WTC11 (cell line): ENCODE results near the gene AHR. TPM values are rescaled to one million over a fixed set of nuclear protein-coding genes. Genes with fewer than 3 reads are reported as not detected.
A peak's percentile ranks its signal among the peaks of the same experiment; 100 is the strongest.

Source experiments
- ATAC-seq: fragments of 200-7000 bp; cut with Tn5 transposase; 2 replicates; pipeline ENCODE4 v1.10.0; 2021; ENCODE audit warnings: mild to moderate bottlenecking, moderate library complexity
- CTCF ChIA-PET: fragments of 300-600 bp; sonication (Branson Sonifier 250); formaldehyde crosslinking; loops from one replicate; lab custom pipeline; 2021; ENCODE audit warnings: antibody characterized with exemption; lab: Charles Lee
- POLR2A ChIA-PET: fragments of 350-600 bp; sonication (Branson Sonifier 250); formaldehyde crosslinking; loops from one replicate; lab custom pipeline; 2021; ENCODE audit warnings: antibody characterized with exemption; lab: Charles Lee
- DNase-seq: peaks from one replicate; pipeline ENCODE4 v3.0.0; 2021; ENCODE audit warnings: low spot score
- H3K27ac Mint-ChIP-seq: 2 replicates; pipeline ENCODE4 v1.8.0; 2021; ENCODE audit warnings: mixed read lengths
- H3K27me3 Mint-ChIP-seq: 2 replicates; pipeline ENCODE4 v1.8.0; 2021; ENCODE audit warnings: low read depth, mild to moderate bottlenecking, moderate library complexity, mixed read lengths
- H3K36me3 Mint-ChIP-seq: 2 replicates; pipeline ENCODE4 v1.8.0; 2021; ENCODE audit warnings: mixed read lengths
- H3K4me1 Mint-ChIP-seq: 2 replicates; pipeline ENCODE4 v1.8.0; 2022; ENCODE audit warnings: mixed read lengths
- H3K4me3 Mint-ChIP-seq: 2 replicates; pipeline ENCODE4 v1.8.0; 2021; ENCODE audit warnings: mild to moderate bottlenecking, moderate library complexity, mixed read lengths
- H3K9me3 Mint-ChIP-seq: 2 replicates; pipeline ENCODE4 v1.8.0; 2021; ENCODE audit warnings: mixed read lengths
- CBFB ChIP-seq: sonication (generic); formaldehyde crosslinking; IDR thresholded peaks from 2 replicates; pipeline ENCODE4 v1.8.1; 2022; ENCODE audit warnings: mild to moderate bottlenecking, low read depth, missing genetic modification reagents
- CREB1 ChIP-seq: sonication (generic); formaldehyde crosslinking; IDR thresholded peaks from 2 replicates; pipeline ENCODE4 v1.8.0; 2023; ENCODE audit warnings: mild to moderate bottlenecking, missing genetic modification reagents
- E2F5 ChIP-seq: sonication (generic); formaldehyde crosslinking; IDR thresholded peaks from 2 replicates; pipeline ENCODE4 v1.8.1; 2022; ENCODE audit warnings: mild to moderate bottlenecking, moderate library complexity, missing genetic modification reagents
- ELF4 ChIP-seq: sonication (generic); formaldehyde crosslinking; IDR thresholded peaks from 2 replicates; pipeline ENCODE4 v1.8.1; 2022; ENCODE audit warnings: low read depth, mild to moderate bottlenecking, moderate library complexity, missing genetic modification reagents
- ESRRA ChIP-seq: sonication (generic); formaldehyde crosslinking; IDR thresholded peaks from 2 replicates; pipeline ENCODE4 v1.8.1; 2022; ENCODE audit warnings: mild to moderate bottlenecking, missing genetic modification reagents, borderline replicate concordance
- FOXK1 ChIP-seq: sonication (generic); formaldehyde crosslinking; IDR thresholded peaks from 2 replicates; pipeline ENCODE4 v1.8.0; 2022; ENCODE audit warnings: mild to moderate bottlenecking, moderate library complexity, missing genetic modification reagents
- GABPB1 ChIP-seq: sonication (generic); formaldehyde crosslinking; IDR thresholded peaks from 2 replicates; pipeline ENCODE4 v1.8.1; 2023; ENCODE audit warnings: mild to moderate bottlenecking, missing genetic modification reagents
- GRHL2 ChIP-seq: fragments of 250-450 bp; sonication (Bioruptor Pico); IDR thresholded peaks from 2 replicates; pipeline ENCODE4 v1.8.0; 2022; ENCODE audit warnings: mild to moderate bottlenecking, moderate library complexity; ENCODE audit not compliant: insufficient replicate concordance, severe bottlenecking
- HMGA2 ChIP-seq: fragments of 250-450 bp; sonication (Bioruptor Pico); IDR thresholded peaks from 2 replicates; pipeline ENCODE4 v1.4.0; 2021; ENCODE audit warnings: mild to moderate bottlenecking, moderate library complexity
- IRF1 ChIP-seq: sonication (generic); formaldehyde crosslinking; IDR thresholded peaks from 2 replicates; pipeline ENCODE4 v1.8.0; 2023; ENCODE audit warnings: missing genetic modification reagents
- NFYB ChIP-seq: sonication (generic); formaldehyde crosslinking; conservative IDR thresholded peaks from 2 replicates; pipeline ENCODE4 v1.8.0; 2022; ENCODE audit warnings: low read depth, missing genetic modification reagents
- NR3C1 ChIP-seq: sonication (generic); formaldehyde crosslinking; conservative IDR thresholded peaks from 2 replicates; pipeline ENCODE4 v1.8.1; 2023; ENCODE audit warnings: low read depth, mild to moderate bottlenecking, missing genetic modification reagents
- SMAD3 ChIP-seq: sonication (generic); formaldehyde crosslinking; IDR thresholded peaks from 2 replicates; pipeline ENCODE4 v1.8.0; 2022; ENCODE audit warnings: missing genetic modification reagents, mild to moderate bottlenecking, borderline replicate concordance
- SMAD4 ChIP-seq: sonication (generic); formaldehyde crosslinking; IDR thresholded peaks from 2 replicates; pipeline ENCODE4 v1.8.0; 2022; ENCODE audit warnings: mild to moderate bottlenecking, missing genetic modification reagents
- SP1 ChIP-seq: sonication (generic); formaldehyde crosslinking; conservative IDR thresholded peaks from 2 replicates; pipeline ENCODE4 v1.8.1; 2022; ENCODE audit warnings: missing genetic modification reagents
- TEAD1 ChIP-seq: sonication (generic); formaldehyde crosslinking; IDR thresholded peaks from 2 replicates; pipeline ENCODE4 v1.8.0; 2022; ENCODE audit warnings: mild to moderate bottlenecking, missing genetic modification reagents
- USF2 ChIP-seq: sonication (generic); formaldehyde crosslinking; IDR thresholded peaks from 2 replicates; pipeline ENCODE4 v1.8.1; 2023; ENCODE audit warnings: mild to moderate bottlenecking, missing genetic modification reagents, moderate library complexity
- ZBTB21 ChIP-seq: sonication (generic); formaldehyde crosslinking; IDR thresholded peaks from 2 replicates; pipeline ENCODE4 v1.8.1; 2023; ENCODE audit warnings: mild to moderate bottlenecking, missing genetic modification reagents, borderline replicate concordance
- ZNF121 ChIP-seq: sonication (generic); formaldehyde crosslinking; IDR thresholded peaks from 2 replicates; pipeline ENCODE4 v1.8.0; 2023; ENCODE audit warnings: missing genetic modification reagents
- ZNF232 ChIP-seq: sonication (generic); formaldehyde crosslinking; IDR thresholded peaks from 2 replicates; pipeline ENCODE4 v1.8.0; 2022; ENCODE audit warnings: mild to moderate bottlenecking, missing genetic modification reagents
- ZNF671 ChIP-seq: fragments of 250-450 bp; sonication (Bioruptor Pico); IDR thresholded peaks from 2 replicates; pipeline ENCODE4 v1.8.0; 2021; ENCODE audit warnings: mild to moderate bottlenecking
- ZSCAN18 ChIP-seq: fragments of 250-450 bp; sonication (Bioruptor Pico); IDR thresholded peaks from 2 replicates; pipeline ENCODE4 v2.1.2; 2022; ENCODE audit warnings: mild to moderate bottlenecking, moderate library complexity
- total RNA-seq: library from RNA; stranded (reverse); gene quantifications from 3 replicates; pipeline ENCODE4 v1.2.3, GENCODE V29; 2021
- TF ChIP-seq, protein P1 (sequence below): fragments of 200-600 bp; IDR thresholded peaks from 2 replicates; pipeline ENCODE4 v1.8.0; 2022; ENCODE audit warnings: antibody characterized with exemption
- TF ChIP-seq, protein P2 (sequence below): sonication (generic); formaldehyde crosslinking; IDR thresholded peaks from 2 replicates; pipeline ENCODE4 v1.8.1; 2022; ENCODE audit warnings: mild to moderate bottlenecking, missing genetic modification reagents, moderate library complexity, borderline replicate concordance
- TF ChIP-seq, protein P3 (sequence below): sonication (generic); formaldehyde crosslinking; IDR thresholded peaks from 2 replicates; pipeline ENCODE4 v1.8.1; 2023; ENCODE audit warnings: mild to moderate bottlenecking, missing genetic modification reagents, moderate library complexity

The AHR gene
- total RNA-seq, 1 experiment from 2014 or later, result 5.8 TPM

DNA sequence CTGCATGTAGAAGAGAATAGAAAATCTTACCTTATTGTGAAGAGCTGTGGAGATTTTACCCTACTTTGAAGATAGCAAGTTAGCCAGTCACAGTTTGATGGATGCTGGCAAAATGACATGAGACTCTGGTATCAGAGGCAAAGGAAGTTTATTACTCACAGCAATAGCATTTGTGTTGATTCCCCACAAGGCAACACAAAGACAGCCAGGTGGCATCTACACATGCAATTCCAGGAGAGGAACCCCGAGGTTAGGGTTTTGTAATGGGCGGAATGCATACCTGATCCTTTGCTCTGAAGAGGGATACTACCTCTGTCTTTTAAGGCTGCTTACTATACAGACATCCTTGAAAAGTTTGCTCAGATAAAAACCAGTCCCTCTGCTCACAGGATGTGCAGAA lies 59.5 kb downstream of the AHR start:
- no peak for DNase-seq
- Mint-ChIP-seq H3K4me3 (no peak overlapping the region), H3K27me3 (no peaks in the 10 kb centered on the region; the same call in none of the 2 replicates), H3K36me3 (peaks cover 31% of the 10 kb centered on the region), H3K9me3 (peaks cover 54% of the 10 kb centered on the region), H3K4me1 (peaks cover 7% of the 10 kb centered on the region; the same call in 1 of the 2 replicates), H3K27ac (no peak overlapping the region)
- ChIA-PET CTCF (no interaction called here), POLR2A (no interaction called here)
- TF ChIP-seq USF2 (CRISPR knock-in tag), result no peak
- TF ChIP-seq ESRRA (CRISPR knock-in tag), result no peak
- no peak for TF ChIP-seq ZNF121 (CRISPR knock-in tag)
- no peak for TF ChIP-seq CREB1 (CRISPR knock-in tag)
- TF ChIP-seq CBFB (CRISPR knock-in tag), result no peak
- no peak for TF ChIP-seq GRHL2
- TF ChIP-seq, protein P1, sequence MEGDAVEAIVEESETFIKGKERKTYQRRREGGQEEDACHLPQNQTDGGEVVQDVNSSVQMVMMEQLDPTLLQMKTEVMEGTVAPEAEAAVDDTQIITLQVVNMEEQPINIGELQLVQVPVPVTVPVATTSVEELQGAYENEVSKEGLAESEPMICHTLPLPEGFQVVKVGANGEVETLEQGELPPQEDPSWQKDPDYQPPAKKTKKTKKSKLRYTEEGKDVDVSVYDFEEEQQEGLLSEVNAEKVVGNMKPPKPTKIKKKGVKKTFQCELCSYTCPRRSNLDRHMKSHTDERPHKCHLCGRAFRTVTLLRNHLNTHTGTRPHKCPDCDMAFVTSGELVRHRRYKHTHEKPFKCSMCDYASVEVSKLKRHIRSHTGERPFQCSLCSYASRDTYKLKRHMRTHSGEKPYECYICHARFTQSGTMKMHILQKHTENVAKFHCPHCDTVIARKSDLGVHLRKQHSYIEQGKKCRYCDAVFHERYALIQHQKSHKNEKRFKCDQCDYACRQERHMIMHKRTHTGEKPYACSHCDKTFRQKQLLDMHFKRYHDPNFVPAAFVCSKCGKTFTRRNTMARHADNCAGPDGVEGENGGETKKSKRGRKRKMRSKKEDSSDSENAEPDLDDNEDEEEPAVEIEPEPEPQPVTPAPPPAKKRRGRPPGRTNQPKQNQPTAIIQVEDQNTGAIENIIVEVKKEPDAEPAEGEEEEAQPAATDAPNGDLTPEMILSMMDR, result no peak
- no peak for TF ChIP-seq ELF4 (CRISPR knock-in tag)
- no peak for TF ChIP-seq GABPB1 (CRISPR knock-in tag)
- no peak for TF ChIP-seq ZSCAN18
- TF ChIP-seq, protein P2, sequence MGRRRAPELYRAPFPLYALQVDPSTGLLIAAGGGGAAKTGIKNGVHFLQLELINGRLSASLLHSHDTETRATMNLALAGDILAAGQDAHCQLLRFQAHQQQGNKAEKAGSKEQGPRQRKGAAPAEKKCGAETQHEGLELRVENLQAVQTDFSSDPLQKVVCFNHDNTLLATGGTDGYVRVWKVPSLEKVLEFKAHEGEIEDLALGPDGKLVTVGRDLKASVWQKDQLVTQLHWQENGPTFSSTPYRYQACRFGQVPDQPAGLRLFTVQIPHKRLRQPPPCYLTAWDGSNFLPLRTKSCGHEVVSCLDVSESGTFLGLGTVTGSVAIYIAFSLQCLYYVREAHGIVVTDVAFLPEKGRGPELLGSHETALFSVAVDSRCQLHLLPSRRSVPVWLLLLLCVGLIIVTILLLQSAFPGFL (CRISPR knock-in tag), result no peak
- TF ChIP-seq IRF1 (CRISPR knock-in tag), result no peak
- TF ChIP-seq, all 79 proteins: peak for 0
- ATAC-seq, result peak; percentile 81

DNA sequence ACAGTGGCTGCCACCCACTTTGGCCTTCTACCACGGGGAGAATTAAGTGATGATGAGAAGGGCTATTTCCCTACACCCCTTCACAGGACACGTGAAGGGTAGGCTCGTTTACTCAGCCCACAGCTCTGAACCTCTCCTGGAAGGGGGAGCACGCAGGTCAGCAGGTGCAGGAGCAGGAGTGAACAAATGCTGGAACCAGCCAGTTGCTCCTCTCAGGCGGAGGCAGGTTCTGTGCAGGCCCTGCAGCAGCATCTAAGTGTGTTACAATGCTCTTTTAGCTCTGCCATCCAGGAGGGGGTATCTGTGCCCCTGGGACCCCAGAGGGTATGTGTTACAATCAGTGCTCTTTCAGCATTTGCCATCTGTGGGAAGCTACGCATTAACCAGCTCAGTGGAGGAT lies 61.2 kb downstream of the AHR start:
- CTCF ChIA-PET, result no interaction called here
- Mint-ChIP-seq H3K9me3 (peaks cover 48% of the 10 kb centered on the region), H3K27me3 (no peaks in the 10 kb centered on the region; the same call in none of the 2 replicates), H3K36me3 (peaks cover 25% of the 10 kb centered on the region), H3K27ac (no peak overlapping the region), H3K4me3 (no peak overlapping the region), H3K4me1 (peaks cover 3% of the 10 kb centered on the region; the same call in 1 of the 2 replicates)
- DNase-seq, result no peak
- TF ChIP-seq FOXK1 (CRISPR knock-in tag) (no peak), SP1 (CRISPR knock-in tag) (no peak), ZBTB21 (CRISPR knock-in tag) (no peak), ZNF671 (no peak)
- no peak for ATAC-seq
- POLR2A ChIA-PET, result no interaction called here

DNA sequence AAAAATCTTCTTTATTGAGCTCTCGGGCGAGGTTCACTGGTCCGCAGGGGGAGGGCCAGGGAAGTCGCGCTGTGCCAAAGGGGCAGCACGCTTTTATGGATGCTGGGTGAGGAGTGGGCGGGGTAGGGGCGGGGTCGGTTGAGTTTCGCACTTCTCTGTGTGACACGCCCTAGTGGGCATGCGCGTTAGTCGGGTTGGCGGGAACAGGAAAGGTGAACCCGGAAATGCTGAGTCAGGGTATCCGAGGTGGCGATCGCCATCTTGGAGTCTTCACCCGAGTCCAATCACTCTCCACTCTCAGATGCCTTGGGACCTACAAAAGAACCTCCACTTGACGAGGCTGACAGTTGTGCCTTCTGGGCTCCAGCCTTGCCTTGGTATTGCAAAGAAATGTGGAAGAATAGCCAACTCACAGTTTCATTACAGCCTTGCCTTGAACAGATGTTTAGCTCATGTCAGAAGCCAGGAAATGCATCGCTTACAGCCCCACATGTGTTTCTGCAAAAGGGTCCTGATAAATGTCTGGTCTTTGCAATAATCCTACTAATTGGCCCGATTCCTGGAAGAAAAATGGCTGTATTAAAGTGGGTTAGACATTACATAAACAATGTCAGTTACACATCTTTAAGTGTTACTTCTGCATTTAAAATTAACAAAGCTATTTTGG lies 64.1 kb downstream of the AHR start:
- POLR2A ChIA-PET, result no interaction called here
- ATAC-seq, result no peak
- H3K9me3 Mint-ChIP-seq, result peaks cover 31% of the 10 kb centered on the region
- TF ChIP-seq ZNF232 (CRISPR knock-in tag) (no peak), SMAD4 (CRISPR knock-in tag) (no peak), TEAD1 (CRISPR knock-in tag) (no peak), NR3C1 (CRISPR knock-in tag) (no peak), HMGA2 (CRISPR knock-in tag) (no peak), SMAD3 (CRISPR knock-in tag) (no peak), NFYB (no peak), E2F5 (CRISPR knock-in tag) (no peak)
- TF ChIP-seq, protein P2 (CRISPR knock-in tag), result no peak
- TF ChIP-seq, protein P3, sequence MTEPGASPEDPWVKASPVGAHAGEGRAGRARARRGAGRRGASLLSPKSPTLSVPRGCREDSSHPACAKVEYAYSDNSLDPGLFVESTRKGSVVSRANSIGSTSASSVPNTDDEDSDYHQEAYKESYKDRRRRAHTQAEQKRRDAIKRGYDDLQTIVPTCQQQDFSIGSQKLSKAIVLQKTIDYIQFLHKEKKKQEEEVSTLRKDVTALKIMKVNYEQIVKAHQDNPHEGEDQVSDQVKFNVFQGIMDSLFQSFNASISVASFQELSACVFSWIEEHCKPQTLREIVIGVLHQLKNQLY (CRISPR knock-in tag), result no peak

More for the DNA sequence above, 64.1 kb downstream of the AHR start:
- Mint-ChIP-seq H3K4me3 (no peak overlapping the region), H3K27me3 (no peaks in the 10 kb centered on the region; the same call in 1 of the 2 replicates), H3K4me1 (peaks cover 3% of the 10 kb centered on the region; the same call in 1 of the 2 replicates), H3K27ac (no peak overlapping the region), H3K36me3 (peaks cover 18% of the 10 kb centered on the region)
- CTCF ChIA-PET, result no interaction called here
- DNase-seq, result no peak
